Neural cell (in vitro differentiated cells): Measurements from ENCODE around the gene PSMA4. TPM values are rescaled to one million over a fixed set of nuclear protein-coding genes. Genes with fewer than 3 reads are reported as not detected.

ENCODE experiments used
- H2AFZ ChIP-seq: fragments of 200-600, 300-800 bp; sonication (generic), shearing (Covaris generic); 2 replicates; pipeline ENCODE4 v1.6.0; 2014; ENCODE audit warnings: low read depth, mild to moderate bottlenecking, antibody characterized with exemption, low read length, moderate library complexity
- H3F3A ChIP-seq: fragments of 200-600 bp; shearing (Covaris generic); 2 replicates; pipeline ENCODE4 v1.6.1; 2016; ENCODE audit warnings: mild to moderate bottlenecking, moderate library complexity, mixed read lengths, antibody characterized with exemption, low read length; ENCODE audit not compliant: insufficient read depth, poor library complexity, severe bottlenecking
- H3K27ac ChIP-seq: fragments of 200-600, 300-800 bp; sonication (generic), shearing (Covaris generic); 2 replicates; pipeline ENCODE4 v1.5.1; 2014; ENCODE audit warnings: mild to moderate bottlenecking, low read length, moderate library complexity
- H3K27me3 ChIP-seq: fragments of 300-800, 200-600 bp; sonication (generic), shearing (Covaris generic); 2 replicates; pipeline ENCODE4 v1.6.0; 2014; ENCODE audit warnings: mild to moderate bottlenecking, low read depth, low read length, moderate library complexity; ENCODE audit not compliant: insufficient read depth
- H3K36me3 ChIP-seq: fragments of 300-800, 200-600 bp; sonication (generic), shearing (Covaris generic); 2 replicates; pipeline ENCODE4 v1.5.1; 2014; ENCODE audit warnings: mild to moderate bottlenecking, antibody characterized with exemption, low read length, moderate library complexity; ENCODE audit not compliant: insufficient read depth
- H3K4me2 ChIP-seq: fragments of 300-800, 200-600 bp; sonication (generic), shearing (Covaris generic); 2 replicates; pipeline ENCODE4 v1.6.0; 2014; ENCODE audit warnings: mild to moderate bottlenecking, low read length
- H3K4me3 ChIP-seq: fragments of 300-800, 200-600 bp; sonication (generic), shearing (Covaris generic); 2 replicates; pipeline ENCODE4 v1.5.1; 2014; ENCODE audit warnings: mild to moderate bottlenecking, low read length, moderate library complexity
- H3K79me2 ChIP-seq: fragments of 200-600 bp; shearing (Covaris generic); replicated peaks from 2 replicates; pipeline ENCODE4 v1.6.0; 2014; ENCODE audit warnings: mild to moderate bottlenecking, low read length, moderate library complexity; ENCODE audit not compliant: insufficient read depth
- H3K9ac ChIP-seq: fragments of 300-800, 200-600 bp; sonication (generic), shearing (Covaris generic); 2 replicates; pipeline ENCODE4 v1.6.1; 2016; ENCODE audit warnings: mild to moderate bottlenecking, low read length, mixed read lengths
- H3K9me2 ChIP-seq: fragments of 200-600 bp; shearing (Covaris generic); 2 replicates; pipeline ENCODE4 v1.6.1; 2016; ENCODE audit warnings: mild to moderate bottlenecking, low read length, mixed read lengths; ENCODE audit not compliant: insufficient read depth
- H3K9me3 ChIP-seq: fragments of 200-600, 300-800 bp; sonication (generic), shearing (Covaris generic); 2 replicates; pipeline ENCODE4 v1.6.1; 2016; ENCODE audit warnings: mild to moderate bottlenecking, mixed run types, low read length, moderate library complexity, mixed read lengths
- H4K20me1 ChIP-seq: fragments of 200-600 bp; shearing (Covaris generic); 2 replicates; pipeline ENCODE4 v1.6.1; 2016; ENCODE audit warnings: mild to moderate bottlenecking, mixed run types; ENCODE audit not compliant: insufficient read depth
- EP300 ChIP-seq: fragments of 450-650 bp; conservative IDR thresholded peaks from 2 replicates; pipeline ENCODE4 v1.6.1; 2014; ENCODE audit warnings: antibody characterized with exemption, mild to moderate bottlenecking, moderate library complexity; ENCODE audit not compliant: poor library complexity, severe bottlenecking
- EZH2 ChIP-seq: fragments of 200-600, 300-800 bp; shearing (Covaris generic), sonication (generic); IDR thresholded peaks from 2 replicates; pipeline ENCODE4 v1.6.1; 2014; ENCODE audit warnings: antibody characterized with exemption, low read length, borderline replicate concordance, mild to moderate bottlenecking; ENCODE audit not compliant: insufficient read depth, poor library complexity, severe bottlenecking
- MXI1 ChIP-seq: fragments of 450-650 bp; conservative IDR thresholded peaks from 2 replicates; pipeline ENCODE4 v1.6.1; 2014; ENCODE audit warnings: antibody characterized with exemption, mild to moderate bottlenecking; ENCODE audit not compliant: poor library complexity, severe bottlenecking
- POLR2AphosphoS5 ChIP-seq: IDR thresholded peaks from 2 replicates; pipeline ENCODE4 v1.6.1; 2012
- RAD21 ChIP-seq: fragments of 450-650 bp; conservative IDR thresholded peaks from 2 replicates; pipeline ENCODE4 v1.6.1; 2014; ENCODE audit warnings: antibody characterized with exemption, mild to moderate bottlenecking, moderate library complexity
- SMC3 ChIP-seq: fragments of 450-650 bp; conservative IDR thresholded peaks from 2 replicates; pipeline ENCODE4 v1.6.1; 2014; ENCODE audit warnings: antibody characterized with exemption, mild to moderate bottlenecking, moderate library complexity; ENCODE audit not compliant: poor library complexity
- TAF1 ChIP-seq: IDR thresholded peaks from 2 replicates; pipeline ENCODE4 v1.6.1; 2012; ENCODE audit warnings: low read depth
- polyA plus RNA-seq: library from polyadenylated mRNA; depleted of rRNA; stranded (reverse); fragments of >200 nt; gene quantifications from 2 replicates; pipeline ENCODE4 v1.2.3, GENCODE V29; 2014
- TF ChIP-seq, protein P1 (sequence below): IDR thresholded peaks from 2 replicates; pipeline ENCODE4 v1.6.1; 2012; ENCODE audit warnings: borderline replicate concordance
- TF ChIP-seq, protein P2 (sequence below): fragments of 450-650 bp; IDR thresholded peaks from 2 replicates; pipeline ENCODE4 v1.5.1; 2014; ENCODE audit warnings: antibody characterized with exemption, mild to moderate bottlenecking, moderate library complexity; ENCODE audit not compliant: poor library complexity, severe bottlenecking

The PSMA4 gene
- polyA plus RNA-seq, 1 donor from 2014 or later, result 421 TPM

DNA sequence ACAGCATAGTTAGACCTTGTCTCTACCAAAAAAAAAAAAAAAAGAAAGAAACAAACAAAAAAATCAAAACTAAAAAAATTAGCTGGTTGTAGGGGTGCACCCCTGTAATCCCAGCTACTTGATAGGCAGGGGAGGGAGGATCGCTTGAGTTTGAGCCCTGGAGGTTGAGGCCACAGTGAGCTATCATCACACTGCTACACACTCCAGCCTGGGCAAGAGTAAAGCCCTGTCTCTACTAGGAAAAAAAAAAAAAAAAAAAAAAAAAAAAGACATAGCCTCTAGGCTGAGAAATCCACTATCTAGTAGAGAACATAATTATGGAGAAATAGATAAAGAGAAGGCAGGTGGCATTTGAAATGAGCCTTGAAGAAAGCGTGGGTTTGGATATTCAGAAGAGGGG is 22.8 kb downstream of the PSMA4 start:
- Histone ChIP-seq H3F3A (no peaks in the 10 kb centered on the region), H3K4me3 (no peak overlapping the region), H3K9ac (no peak overlapping the region), H3K27ac (no peak overlapping the region), H4K20me1 (no peaks in the 10 kb centered on the region), H3K36me3 (no peaks in the 10 kb centered on the region), H3K9me2 (no peaks in the 10 kb centered on the region), H3K27me3 (no peaks in the 10 kb centered on the region), H3K4me2 (no peak overlapping the region), H3K9me3 (no peaks in the 10 kb centered on the region), H2AFZ (no peak overlapping the region), H3K79me2 (peaks cover 5% of the 10 kb centered on the region)
- TF ChIP-seq RAD21, result no peak
- no peak for TF ChIP-seq SMC3
- no peak for TF ChIP-seq EZH2
- no peak for TF ChIP-seq POLR2AphosphoS5
- TF ChIP-seq MXI1, result no peak

DNA sequence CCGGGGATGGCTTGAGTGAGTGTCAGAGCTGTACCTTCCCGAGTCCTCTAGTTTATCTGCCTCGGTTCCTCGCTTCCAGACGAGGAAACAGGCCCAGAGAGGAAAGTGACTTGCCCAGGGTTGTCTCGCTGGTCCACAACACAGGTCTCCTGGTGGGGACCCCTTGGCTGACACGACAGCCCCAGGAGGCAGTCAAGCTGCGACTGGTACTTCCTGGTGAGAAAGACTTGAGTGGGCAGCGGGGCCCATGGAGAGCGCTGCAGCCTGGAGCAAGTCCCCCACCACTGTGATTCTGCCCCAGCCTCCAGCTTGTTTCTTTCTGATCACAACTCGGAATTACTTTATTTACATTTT is 24.5 kb downstream of the PSMA4 start:
- Histone ChIP-seq H3K9me3 (no peaks in the 10 kb centered on the region), H3F3A (no peaks in the 10 kb centered on the region), H3K9me2 (no peaks in the 10 kb centered on the region), H4K20me1 (no peaks in the 10 kb centered on the region), H3K27me3 (no peaks in the 10 kb centered on the region), H3K9ac (no peak overlapping the region), H3K4me3 (peak overlapping the region; percentile 72), H2AFZ (no peak overlapping the region), H3K27ac (no peak overlapping the region), H3K4me2 (no peak overlapping the region), H3K36me3 (no peaks in the 10 kb centered on the region), H3K79me2 (peaks cover 11% of the 10 kb centered on the region)
- TF ChIP-seq, protein P1, sequence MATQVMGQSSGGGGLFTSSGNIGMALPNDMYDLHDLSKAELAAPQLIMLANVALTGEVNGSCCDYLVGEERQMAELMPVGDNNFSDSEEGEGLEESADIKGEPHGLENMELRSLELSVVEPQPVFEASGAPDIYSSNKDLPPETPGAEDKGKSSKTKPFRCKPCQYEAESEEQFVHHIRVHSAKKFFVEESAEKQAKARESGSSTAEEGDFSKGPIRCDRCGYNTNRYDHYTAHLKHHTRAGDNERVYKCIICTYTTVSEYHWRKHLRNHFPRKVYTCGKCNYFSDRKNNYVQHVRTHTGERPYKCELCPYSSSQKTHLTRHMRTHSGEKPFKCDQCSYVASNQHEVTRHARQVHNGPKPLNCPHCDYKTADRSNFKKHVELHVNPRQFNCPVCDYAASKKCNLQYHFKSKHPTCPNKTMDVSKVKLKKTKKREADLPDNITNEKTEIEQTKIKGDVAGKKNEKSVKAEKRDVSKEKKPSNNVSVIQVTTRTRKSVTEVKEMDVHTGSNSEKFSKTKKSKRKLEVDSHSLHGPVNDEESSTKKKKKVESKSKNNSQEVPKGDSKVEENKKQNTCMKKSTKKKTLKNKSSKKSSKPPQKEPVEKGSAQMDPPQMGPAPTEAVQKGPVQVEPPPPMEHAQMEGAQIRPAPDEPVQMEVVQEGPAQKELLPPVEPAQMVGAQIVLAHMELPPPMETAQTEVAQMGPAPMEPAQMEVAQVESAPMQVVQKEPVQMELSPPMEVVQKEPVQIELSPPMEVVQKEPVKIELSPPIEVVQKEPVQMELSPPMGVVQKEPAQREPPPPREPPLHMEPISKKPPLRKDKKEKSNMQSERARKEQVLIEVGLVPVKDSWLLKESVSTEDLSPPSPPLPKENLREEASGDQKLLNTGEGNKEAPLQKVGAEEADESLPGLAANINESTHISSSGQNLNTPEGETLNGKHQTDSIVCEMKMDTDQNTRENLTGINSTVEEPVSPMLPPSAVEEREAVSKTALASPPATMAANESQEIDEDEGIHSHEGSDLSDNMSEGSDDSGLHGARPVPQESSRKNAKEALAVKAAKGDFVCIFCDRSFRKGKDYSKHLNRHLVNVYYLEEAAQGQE, result no peak
- TF ChIP-seq TAF1, result no peak
- TF ChIP-seq EZH2, result no peak
- TF ChIP-seq, protein P2, sequence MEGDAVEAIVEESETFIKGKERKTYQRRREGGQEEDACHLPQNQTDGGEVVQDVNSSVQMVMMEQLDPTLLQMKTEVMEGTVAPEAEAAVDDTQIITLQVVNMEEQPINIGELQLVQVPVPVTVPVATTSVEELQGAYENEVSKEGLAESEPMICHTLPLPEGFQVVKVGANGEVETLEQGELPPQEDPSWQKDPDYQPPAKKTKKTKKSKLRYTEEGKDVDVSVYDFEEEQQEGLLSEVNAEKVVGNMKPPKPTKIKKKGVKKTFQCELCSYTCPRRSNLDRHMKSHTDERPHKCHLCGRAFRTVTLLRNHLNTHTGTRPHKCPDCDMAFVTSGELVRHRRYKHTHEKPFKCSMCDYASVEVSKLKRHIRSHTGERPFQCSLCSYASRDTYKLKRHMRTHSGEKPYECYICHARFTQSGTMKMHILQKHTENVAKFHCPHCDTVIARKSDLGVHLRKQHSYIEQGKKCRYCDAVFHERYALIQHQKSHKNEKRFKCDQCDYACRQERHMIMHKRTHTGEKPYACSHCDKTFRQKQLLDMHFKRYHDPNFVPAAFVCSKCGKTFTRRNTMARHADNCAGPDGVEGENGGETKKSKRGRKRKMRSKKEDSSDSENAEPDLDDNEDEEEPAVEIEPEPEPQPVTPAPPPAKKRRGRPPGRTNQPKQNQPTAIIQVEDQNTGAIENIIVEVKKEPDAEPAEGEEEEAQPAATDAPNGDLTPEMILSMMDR, result no peak
- TF ChIP-seq MXI1, result no peak
- no peak for TF ChIP-seq RAD21
- no peak for TF ChIP-seq SMC3
- no peak for TF ChIP-seq POLR2AphosphoS5
- no peak for TF ChIP-seq EP300
